HL-60 (cell line): ENCODE results near the gene KCNJ6.
"Not testable (repeated sequence)": the region's sequence is repeated elsewhere in the genome, so short reads cannot be mapped to it uniquely, and the experiment has no call there.

ENCODE experiments used
- DNase-seq, 2 experiments: peaks; one replicate each; pipeline ENCODE4 v3.0.0-alpha.2; 2010 to 2020; ENCODE audit warnings: low read depth in 1 of 2, low spot score in 1 of 2
- H3K27ac ChIP-seq: fragments of 250-450 bp; sonication (Bioruptor Pico); replicated peaks from 2 replicates; pipeline ENCODE4 v1.5.1; 2020; ENCODE audit warnings: mild to moderate bottlenecking, moderate library complexity
- H3K27me3 ChIP-seq: fragments of 250-450 bp; sonication (Bioruptor Pico); 2 replicates; pipeline ENCODE4 v1.5.1; 2021; ENCODE audit warnings: mild to moderate bottlenecking, moderate library complexity; ENCODE audit not compliant: insufficient read depth, poor library complexity, severe bottlenecking
- H3K4me3 ChIP-seq: replicated peaks from 2 replicates; pipeline ENCODE4 v1.5.1; 2011; ENCODE audit warnings: mild to moderate bottlenecking, control low read depth, low read length; ENCODE audit not compliant: insufficient read depth
- GABPA ChIP-seq: IDR thresholded peaks from 2 replicates; pipeline ENCODE4 v1.6.1; 2012; ENCODE audit warnings: low read depth
- POLR2AphosphoS5 ChIP-seq: IDR thresholded peaks from 2 replicates; pipeline ENCODE4 v1.6.1; 2012; ENCODE audit warnings: low read depth
- SPI1 ChIP-seq: IDR thresholded peaks from 2 replicates; pipeline ENCODE4 v1.6.1; 2012; ENCODE audit warnings: low read depth, mild to moderate bottlenecking, borderline replicate concordance
- TF ChIP-seq, protein P1 (sequence below): IDR thresholded peaks from 2 replicates; pipeline ENCODE4 v1.6.1; 2012; ENCODE audit warnings: low read depth; ENCODE audit not compliant: insufficient replicate concordance
- TF ChIP-seq, protein P2 (sequence below): IDR thresholded peaks from one replicate; pipeline ENCODE4 v1.5.1; 2011; ENCODE audit warnings: low read length, control low read depth, inconsistent platforms; ENCODE audit not compliant: insufficient read depth

The KCNJ6 gene

DNA sequence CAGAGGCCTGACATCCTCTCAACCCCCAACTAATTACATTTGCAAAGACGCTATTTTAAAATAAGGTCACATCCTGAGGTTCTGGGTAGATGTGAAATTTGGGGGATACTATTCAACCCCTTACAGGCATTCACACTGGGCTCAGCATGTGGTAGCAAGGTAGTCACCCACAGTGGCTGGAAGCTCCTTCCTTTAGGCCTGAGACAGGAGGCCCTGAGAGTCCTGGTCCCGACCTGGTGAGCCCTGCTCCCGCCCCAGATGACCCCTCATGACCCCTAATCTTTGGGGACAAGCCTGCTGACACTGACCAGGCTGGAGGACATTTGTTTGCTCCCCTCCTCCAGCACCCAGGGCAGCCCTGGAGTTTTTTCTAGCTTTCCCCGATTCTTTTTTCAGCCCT lies 323.8 kb downstream of the KCNJ6 start:
- TF ChIP-seq POLR2AphosphoS5 (no peak), SPI1 (no peak)
- TF ChIP-seq, protein P1, sequence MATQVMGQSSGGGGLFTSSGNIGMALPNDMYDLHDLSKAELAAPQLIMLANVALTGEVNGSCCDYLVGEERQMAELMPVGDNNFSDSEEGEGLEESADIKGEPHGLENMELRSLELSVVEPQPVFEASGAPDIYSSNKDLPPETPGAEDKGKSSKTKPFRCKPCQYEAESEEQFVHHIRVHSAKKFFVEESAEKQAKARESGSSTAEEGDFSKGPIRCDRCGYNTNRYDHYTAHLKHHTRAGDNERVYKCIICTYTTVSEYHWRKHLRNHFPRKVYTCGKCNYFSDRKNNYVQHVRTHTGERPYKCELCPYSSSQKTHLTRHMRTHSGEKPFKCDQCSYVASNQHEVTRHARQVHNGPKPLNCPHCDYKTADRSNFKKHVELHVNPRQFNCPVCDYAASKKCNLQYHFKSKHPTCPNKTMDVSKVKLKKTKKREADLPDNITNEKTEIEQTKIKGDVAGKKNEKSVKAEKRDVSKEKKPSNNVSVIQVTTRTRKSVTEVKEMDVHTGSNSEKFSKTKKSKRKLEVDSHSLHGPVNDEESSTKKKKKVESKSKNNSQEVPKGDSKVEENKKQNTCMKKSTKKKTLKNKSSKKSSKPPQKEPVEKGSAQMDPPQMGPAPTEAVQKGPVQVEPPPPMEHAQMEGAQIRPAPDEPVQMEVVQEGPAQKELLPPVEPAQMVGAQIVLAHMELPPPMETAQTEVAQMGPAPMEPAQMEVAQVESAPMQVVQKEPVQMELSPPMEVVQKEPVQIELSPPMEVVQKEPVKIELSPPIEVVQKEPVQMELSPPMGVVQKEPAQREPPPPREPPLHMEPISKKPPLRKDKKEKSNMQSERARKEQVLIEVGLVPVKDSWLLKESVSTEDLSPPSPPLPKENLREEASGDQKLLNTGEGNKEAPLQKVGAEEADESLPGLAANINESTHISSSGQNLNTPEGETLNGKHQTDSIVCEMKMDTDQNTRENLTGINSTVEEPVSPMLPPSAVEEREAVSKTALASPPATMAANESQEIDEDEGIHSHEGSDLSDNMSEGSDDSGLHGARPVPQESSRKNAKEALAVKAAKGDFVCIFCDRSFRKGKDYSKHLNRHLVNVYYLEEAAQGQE = no peak
- H3K4me3 ChIP-seq = no peak overlapping the region
- no peak for DNase-seq
- no peak overlapping the region for H3K27ac ChIP-seq
- H3K27me3 ChIP-seq = no peaks in the 10 kb centered on the region

DNA sequence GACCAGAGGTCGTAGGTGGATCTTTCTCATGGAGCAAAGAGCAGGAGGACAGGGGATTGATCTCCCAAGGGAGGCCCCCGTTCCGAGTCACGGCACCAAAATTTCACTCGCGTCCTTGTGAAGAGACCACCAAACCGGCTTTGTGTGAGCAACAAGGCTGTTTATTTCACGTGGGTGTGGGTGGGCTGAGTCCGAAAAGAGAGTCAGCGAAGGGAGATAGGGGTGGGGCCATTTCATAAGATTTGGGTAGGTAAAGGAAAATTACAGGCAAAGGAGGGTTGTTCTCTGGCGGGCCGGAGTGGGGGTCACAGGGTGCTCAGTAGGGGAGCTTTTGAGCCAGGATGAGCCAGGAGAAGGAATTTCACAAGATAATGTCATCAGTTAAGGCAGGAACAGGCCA lies 324.3 kb downstream of the KCNJ6 start:
- H3K27ac ChIP-seq, H3K27me3 ChIP-seq, H3K4me3 ChIP-seq, DNase-seq: not testable (repeated sequence)

DNA sequence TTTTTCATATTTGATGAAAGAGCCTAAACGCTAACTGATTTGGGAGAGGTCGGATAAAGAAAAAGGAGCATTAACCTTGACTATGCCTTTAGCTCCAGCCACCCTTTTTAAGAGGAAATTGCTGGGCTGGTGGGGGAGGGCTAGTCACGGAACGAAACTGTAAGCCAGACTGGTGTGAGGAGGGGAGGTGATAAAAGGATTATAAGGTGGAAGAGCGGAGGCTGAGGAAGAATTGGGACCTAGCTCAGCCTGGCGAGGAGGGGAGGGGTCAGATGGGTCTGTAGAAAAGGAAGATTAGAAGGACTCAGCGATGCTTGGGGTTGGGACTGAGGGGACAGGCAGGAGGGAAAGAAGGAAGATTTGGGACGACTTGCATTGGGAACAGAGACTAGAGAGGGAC lies 325.4 kb downstream of the KCNJ6 start:
- not testable (repeated sequence) for H3K4me3 ChIP-seq, H3K27me3 ChIP-seq, DNase-seq, H3K27ac ChIP-seq

DNA sequence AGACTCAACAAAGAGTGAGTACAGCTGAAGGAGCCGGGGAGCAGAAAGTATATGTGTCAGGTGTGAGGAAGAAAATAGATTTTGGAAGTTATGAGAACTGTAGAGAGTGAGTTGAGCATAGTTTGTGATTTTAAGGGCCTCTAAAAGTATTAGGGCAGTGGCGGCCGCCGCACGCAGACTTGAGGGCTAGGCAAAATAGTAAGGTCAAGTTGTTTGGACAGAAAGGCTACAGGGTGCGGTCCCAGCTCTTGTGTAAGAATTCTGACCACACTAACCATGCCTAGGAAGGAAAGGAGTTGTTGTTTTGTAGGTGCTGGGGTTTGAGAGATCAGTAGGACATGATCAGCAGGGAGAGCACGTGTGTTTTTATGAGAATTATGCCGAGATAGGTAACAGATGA lies 327.6 kb downstream of the KCNJ6 start:
- not testable (repeated sequence) for H3K4me3 ChIP-seq, H3K27me3 ChIP-seq, DNase-seq, H3K27ac ChIP-seq

DNA sequence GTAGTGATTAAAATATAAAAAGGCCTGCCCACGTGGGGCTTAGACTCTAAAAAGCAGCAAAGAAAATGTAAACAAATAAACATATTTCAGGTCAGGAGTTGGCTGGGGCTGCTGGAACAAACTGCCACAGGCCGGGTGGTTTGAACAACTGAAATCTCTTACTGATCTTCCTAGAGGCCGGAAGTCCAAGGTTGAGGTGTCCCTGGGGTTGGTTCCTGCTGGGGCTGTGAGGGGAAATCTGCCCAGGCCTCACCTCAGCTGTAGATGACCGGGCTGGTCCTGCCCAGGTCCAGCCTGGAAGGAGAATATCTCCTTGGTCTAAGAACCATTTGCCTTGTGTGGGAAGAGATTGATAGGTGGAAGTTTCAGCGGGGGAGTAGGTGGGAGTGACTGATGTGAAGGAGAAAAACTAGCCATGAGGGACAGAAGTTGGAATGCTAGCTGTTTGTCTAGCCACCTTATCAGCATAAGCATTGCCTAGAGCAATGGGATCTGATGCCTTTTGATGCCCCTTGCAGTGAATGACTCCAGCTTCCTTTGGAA lies 328.6 kb downstream of the KCNJ6 start:
- DNase-seq = no peak

More for the DNA sequence above, 328.6 kb downstream of the KCNJ6 start:
- TF ChIP-seq SPI1 (no peak), GABPA (no peak), POLR2AphosphoS5 (no peak)
- TF ChIP-seq, protein P1 = no peak
- TF ChIP-seq, protein P2, sequence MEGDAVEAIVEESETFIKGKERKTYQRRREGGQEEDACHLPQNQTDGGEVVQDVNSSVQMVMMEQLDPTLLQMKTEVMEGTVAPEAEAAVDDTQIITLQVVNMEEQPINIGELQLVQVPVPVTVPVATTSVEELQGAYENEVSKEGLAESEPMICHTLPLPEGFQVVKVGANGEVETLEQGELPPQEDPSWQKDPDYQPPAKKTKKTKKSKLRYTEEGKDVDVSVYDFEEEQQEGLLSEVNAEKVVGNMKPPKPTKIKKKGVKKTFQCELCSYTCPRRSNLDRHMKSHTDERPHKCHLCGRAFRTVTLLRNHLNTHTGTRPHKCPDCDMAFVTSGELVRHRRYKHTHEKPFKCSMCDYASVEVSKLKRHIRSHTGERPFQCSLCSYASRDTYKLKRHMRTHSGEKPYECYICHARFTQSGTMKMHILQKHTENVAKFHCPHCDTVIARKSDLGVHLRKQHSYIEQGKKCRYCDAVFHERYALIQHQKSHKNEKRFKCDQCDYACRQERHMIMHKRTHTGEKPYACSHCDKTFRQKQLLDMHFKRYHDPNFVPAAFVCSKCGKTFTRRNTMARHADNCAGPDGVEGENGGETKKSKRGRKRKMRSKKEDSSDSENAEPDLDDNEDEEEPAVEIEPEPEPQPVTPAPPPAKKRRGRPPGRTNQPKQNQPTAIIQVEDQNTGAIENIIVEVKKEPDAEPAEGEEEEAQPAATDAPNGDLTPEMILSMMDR = no peak
- Histone ChIP-seq H3K27ac (no peak overlapping the region), H3K27me3 (no peaks in the 10 kb centered on the region), H3K4me3 (no peak overlapping the region)
